Pancreas (tissue), 10 donors: ENCODE measurements around the gene CLASRP. TPM values are rescaled to one million over a fixed set of nuclear protein-coding genes. Genes with fewer than 3 reads are reported as not detected.
A peak's percentile ranks its signal among the peaks of the same experiment; 100 is the strongest.

Experiments
- ATAC-seq, 4 donors: fragments of 200-7000 bp; cut with Tn5 transposase; one replicate each; pipeline versions ENCODE4 v1.8.0 to v1.9.1; 2020; ENCODE audit warnings: mild to moderate bottlenecking in 4 of 4, moderate library complexity in 4 of 4
- DNase-seq, 6 donors: peaks; one replicate each; pipeline ENCODE4 v3.0.0-alpha.2; 2020
- FAIRE-seq: peaks from 2 replicates; lab custom pipeline; 2012; peaks lifted over from hg19 to GRCh38; lab: Jason Lieb, UNC
- H3K27ac ChIP-seq, 4 donors: fragments of 200-600 bp; sonication (generic); 1 replicate in 3 of 4; 2 replicates in 1 of 4; pipeline versions ENCODE4 v1.5.0 to v1.8.0; 2020
- H3K27me3 ChIP-seq, 4 donors: fragments of 200-600 bp; one replicate each; pipeline ENCODE4 v1.8.0; 2021
- H3K36me3 ChIP-seq, 3 donors: fragments of 200-600 bp; sonication (generic) in 1 of 3; one replicate each; pipeline versions ENCODE4 v1.5.0 to v1.8.0; 2020 to 2021
- H3K4me1 ChIP-seq, 3 donors: fragments of 200-600 bp; one replicate each; pipeline ENCODE4 v1.8.0; 2021
- H3K4me3 ChIP-seq, 4 donors: fragments of 200-600 bp; sonication (generic) in 2 of 4; one replicate each; pipeline versions ENCODE4 v1.5.0 to v1.8.0; 2020 to 2021
- H3K9me3 ChIP-seq, 4 donors: fragments of 200-600 bp; one replicate each; pipeline ENCODE4 v1.8.0; 2021
- WGBS, 2 donors: extraction: QIAGEN DNeasy Blood & Tissue Kit; methylation state at CpG; one replicate each; pipeline ENCODE4 v1.1.7; 2013; 5-methylcytosine and 5-hydroxymethylcytosine counted together
- intact Hi-C, 3 donors: fragments of 100-400 bp; cut with DNase I; formaldehyde crosslinking; loops; one replicate each; pipeline versions ENCODE4 v1.11.1 to v1.14.2; 2022
- polyA plus RNA-seq, 2 donors: library from polyadenylated mRNA; stranded (reverse); fragments of 200-250 nt; gene quantifications; one replicate each; pipeline ENCODE4 v1.2.3, GENCODE V29; 2013
- total RNA-seq, 6 donors: library from RNA; stranded (reverse); fragmentation: NEBNext Ultra II Directional in 4 of 6; extraction: Animal tissue kit (Norgen Biotek cat#: 25700) in 4 of 6; gene quantifications; one replicate each; pipeline versions ENCODE4 v1.2.1 to v1.2.4, GENCODE V29; 2021 to 2023
- TF ChIP-seq, protein P1 (sequence below), 4 donors: fragments of 200-600 bp; sonication (generic) in 3 of 4; IDR thresholded peaks; one replicate each; pipeline versions ENCODE4 v1.5.0 to v1.8.0; 2021; ENCODE audit warnings: antibody characterized with exemption in 4 of 4
- donor health status: healthy with polysubstance abuse.
- donor health status: DM: no; HTN: no; CAD: no; lungs with moderate emphysema.
- donor health status: DM: no; HTN: no; CAD: no.
- donor health status: control.
- donor health status: control.
- donor health status: Bipolar disorder and iron deficiency.
- donor health status: DM: yes; HTN: yes; CAD: no.
- donor health status: DM: no; HTN: no; CAD: no.
- donor health status: DM: no; HTN: no; CAD: no.
- donor health status: DM: yes; HTN: yes; CAD: no.

Gene CLASRP
- total and polyA plus RNA-seq, 8 donors = 34.8 to 244 (median 51.9) TPM

DNA sequence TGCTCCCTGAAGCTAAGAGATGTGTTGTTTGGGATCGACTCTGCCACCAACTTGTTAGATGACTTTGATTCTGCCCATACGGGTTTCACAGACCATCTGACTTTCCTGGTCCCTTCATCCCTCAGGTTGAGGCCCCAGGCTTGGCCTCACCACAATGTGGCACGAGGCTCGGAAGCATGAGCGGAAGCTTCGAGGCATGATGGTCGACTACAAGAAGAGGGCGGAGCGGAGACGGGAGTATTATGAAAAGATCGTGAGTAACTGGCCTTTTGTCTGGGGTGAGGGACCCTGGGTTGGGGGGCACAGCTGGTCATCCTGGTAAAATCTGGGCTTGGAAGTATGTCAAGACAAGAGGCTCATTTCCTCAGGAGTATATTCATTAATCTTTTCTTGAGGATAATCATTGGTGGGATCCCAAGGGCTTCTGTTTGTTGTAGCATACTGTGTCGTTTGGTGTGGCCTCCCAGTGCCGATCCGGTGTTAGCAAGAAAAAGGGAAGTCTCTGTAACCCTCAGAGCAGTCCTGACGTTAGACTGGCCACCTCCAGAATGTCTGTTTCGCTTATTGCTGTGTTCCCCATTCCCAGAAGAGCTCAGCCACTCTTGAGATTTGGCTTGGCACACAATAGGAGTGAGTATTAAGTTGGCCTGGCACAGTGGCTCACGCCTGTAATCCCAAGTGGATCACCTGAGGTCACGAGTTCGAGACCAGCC lies 1.4 kb downstream of the CLASRP start:
- intact Hi-C loops = no loop called here
- 72 to 79% methylated on average over 19 of the region's 19 CpGs for WGBS, 2 donors
- Histone ChIP-seq H3K9me3 (no peaks in the 10 kb centered on the region), H3K27me3 (no peaks in the 10 kb centered on the region), H3K27ac (peak overlapping the region in 2 of 4 donors; percentile 94), H3K4me3 (peak overlapping the region in 3 of 4 donors; percentile 77 to 90 (median 77)), H3K4me1 (peaks cover 14 to 19% (median 16%) of the 10 kb centered on the region in 3 donors), H3K36me3 (peaks cover 0 to 47% (median 9%) of the 10 kb centered on the region in 3 donors)
- DNase-seq = no peak
- FAIRE-seq = no peak
- ATAC-seq = no peak
- TF ChIP-seq, protein P1, sequence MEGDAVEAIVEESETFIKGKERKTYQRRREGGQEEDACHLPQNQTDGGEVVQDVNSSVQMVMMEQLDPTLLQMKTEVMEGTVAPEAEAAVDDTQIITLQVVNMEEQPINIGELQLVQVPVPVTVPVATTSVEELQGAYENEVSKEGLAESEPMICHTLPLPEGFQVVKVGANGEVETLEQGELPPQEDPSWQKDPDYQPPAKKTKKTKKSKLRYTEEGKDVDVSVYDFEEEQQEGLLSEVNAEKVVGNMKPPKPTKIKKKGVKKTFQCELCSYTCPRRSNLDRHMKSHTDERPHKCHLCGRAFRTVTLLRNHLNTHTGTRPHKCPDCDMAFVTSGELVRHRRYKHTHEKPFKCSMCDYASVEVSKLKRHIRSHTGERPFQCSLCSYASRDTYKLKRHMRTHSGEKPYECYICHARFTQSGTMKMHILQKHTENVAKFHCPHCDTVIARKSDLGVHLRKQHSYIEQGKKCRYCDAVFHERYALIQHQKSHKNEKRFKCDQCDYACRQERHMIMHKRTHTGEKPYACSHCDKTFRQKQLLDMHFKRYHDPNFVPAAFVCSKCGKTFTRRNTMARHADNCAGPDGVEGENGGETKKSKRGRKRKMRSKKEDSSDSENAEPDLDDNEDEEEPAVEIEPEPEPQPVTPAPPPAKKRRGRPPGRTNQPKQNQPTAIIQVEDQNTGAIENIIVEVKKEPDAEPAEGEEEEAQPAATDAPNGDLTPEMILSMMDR (IDR thresholded peaks at IDR 0.05) = no peak

DNA sequence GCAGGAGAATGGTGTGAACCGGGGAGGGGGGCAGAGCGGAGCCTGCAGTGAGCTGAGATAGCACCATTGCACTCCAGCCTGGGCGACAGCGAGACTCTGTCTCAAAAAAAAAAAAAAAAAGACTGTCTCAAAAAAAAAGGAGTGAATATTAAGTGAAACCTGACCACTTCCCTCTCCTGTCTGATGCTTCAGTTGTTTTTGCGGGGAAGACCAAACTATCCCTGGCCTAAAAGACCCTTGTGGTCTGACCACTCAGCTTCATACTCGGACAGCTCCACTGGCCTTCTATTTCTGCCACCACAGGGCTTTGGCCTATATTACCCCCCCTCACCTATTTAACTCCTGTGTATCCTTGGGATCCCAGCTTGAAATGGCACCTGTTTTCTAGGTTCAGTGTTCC lies 2.3 kb downstream of the CLASRP start:
- ATAC-seq (no peak), DNase-seq (no peak), FAIRE-seq (no peak)
- no peak overlapping the region for H3K4me3 ChIP-seq
- TF ChIP-seq, protein P1 (IDR thresholded peaks at IDR 0.05) = no peak
- H3K4me1 ChIP-seq = peaks cover 19 to 25% (median 20%) of the 10 kb centered on the region in 3 donors
- intact Hi-C loops = no loop called here
- H3K9me3 ChIP-seq = no peaks in the 10 kb centered on the region
- 92% methylated on average over 6 of the region's 6 CpGs for WGBS, 2 donors
- peaks cover 0 to 42% (median 9%) of the 10 kb centered on the region in 3 donors for H3K36me3 ChIP-seq
- H3K27me3 ChIP-seq = no peaks in the 10 kb centered on the region
- no peak overlapping the region for H3K27ac ChIP-seq

DNA sequence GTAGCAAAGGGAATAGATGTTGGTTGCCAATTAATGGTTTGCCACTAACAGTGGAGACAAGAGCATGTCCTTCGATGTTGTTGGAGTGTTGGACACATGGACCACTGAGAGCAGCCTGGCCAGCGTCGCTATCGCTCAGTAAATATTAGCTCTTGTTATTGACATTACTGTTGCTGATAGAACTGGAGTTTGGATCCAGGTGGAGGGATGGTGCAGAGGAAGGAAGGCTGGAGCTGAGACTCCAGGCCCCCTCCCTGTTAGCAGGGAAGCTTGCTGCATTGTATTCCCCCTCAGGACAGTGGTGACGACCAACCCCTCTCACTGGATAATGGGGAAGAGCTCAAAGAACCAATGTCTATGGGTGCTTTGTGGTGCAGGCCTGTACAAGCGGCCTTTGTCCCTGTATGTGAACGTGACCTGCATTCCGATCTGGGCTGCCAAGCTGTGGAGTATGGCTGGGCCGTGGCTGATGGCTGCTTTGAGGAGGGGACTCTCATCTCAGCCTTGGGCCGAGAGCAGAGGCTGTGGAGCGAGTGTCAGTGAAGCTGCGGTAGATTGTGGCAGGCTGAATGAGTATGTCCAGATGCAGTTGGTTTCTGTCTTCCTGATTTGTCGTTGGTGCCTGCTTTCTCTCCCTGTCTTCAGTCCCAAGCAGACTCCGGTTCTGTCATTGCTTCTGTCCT lies 7.0 kb downstream of the CLASRP start:
- DNase-seq = no peak
- ATAC-seq = peak; percentile 76 to 91 (median 89)
- FAIRE-seq = no peak
- TF ChIP-seq, protein P1 (IDR thresholded peaks at IDR 0.05) = no peak
- H3K4me3 ChIP-seq = peak overlapping the region in 1 of 4 donors; percentile 1
- peaks cover 14 to 45% (median 32%) of the 10 kb centered on the region in 3 donors for H3K4me1 ChIP-seq
- no peaks in the 10 kb centered on the region for H3K27me3 ChIP-seq
- 17 to 18% methylated on average over 14 of the region's 14 CpGs for WGBS, 2 donors
- intact Hi-C loops = no loop called here
- peak overlapping the region in 2 of 4 donors; percentile 18 to 23 for H3K27ac ChIP-seq
- H3K9me3 ChIP-seq = no peaks in the 10 kb centered on the region
- peaks cover 0 to 32% (median 9%) of the 10 kb centered on the region in 3 donors for H3K36me3 ChIP-seq

DNA sequence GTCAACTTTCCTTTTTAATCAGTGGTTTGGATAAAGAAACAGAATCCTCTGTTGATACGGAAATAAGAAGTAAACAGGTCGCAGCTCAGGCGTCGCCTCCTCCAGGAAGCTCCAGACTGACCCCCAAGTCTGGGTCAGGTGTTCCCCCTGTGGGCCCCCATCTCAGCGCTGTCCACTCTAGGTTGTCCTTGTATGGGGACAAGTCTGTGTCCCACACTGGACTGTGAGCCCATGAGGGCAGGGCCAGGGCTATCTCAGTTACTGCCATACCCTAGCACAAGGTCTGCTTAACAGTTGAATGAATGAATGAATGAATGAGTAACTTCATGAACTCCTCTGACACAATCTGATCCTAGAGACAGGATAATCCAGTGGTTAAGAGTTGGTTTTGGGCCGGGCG lies 7.5 kb downstream of the CLASRP start:
- H3K4me3 ChIP-seq = no peak overlapping the region
- peaks cover 11 to 45% (median 31%) of the 10 kb centered on the region in 3 donors for H3K4me1 ChIP-seq
- WGBS, 2 donors = 56 to 67% methylated on average over 7 of the region's 7 CpGs
- FAIRE-seq (no peak), ATAC-seq (no peak), DNase-seq (no peak)
- peak overlapping the region in 2 of 4 donors; percentile 18 to 23 for H3K27ac ChIP-seq
- no peaks in the 10 kb centered on the region for H3K27me3 ChIP-seq
- H3K9me3 ChIP-seq = no peaks in the 10 kb centered on the region
- TF ChIP-seq, protein P1 (IDR thresholded peaks at IDR 0.05) = no peak
- intact Hi-C loops = no loop called here
- peaks cover 0 to 28% (median 9%) of the 10 kb centered on the region in 3 donors for H3K36me3 ChIP-seq
